Vein endothelial cell (primary cell): ENCODE results near the gene CCNYL1. TPM values are rescaled to one million over a fixed set of nuclear protein-coding genes. Genes with fewer than 3 reads are reported as not detected.

Source experiments
- small RNA-seq: library from RNA; depleted of rRNA; stranded (forward); fragments of <200 nt; gene quantifications from one replicate; pipeline ENCODE3, GENCODE V24; 2012
- total RNA-seq: library from RNA; depleted of rRNA; stranded (reverse); fragments of >200 nt; gene quantifications from 2 replicates; pipeline ENCODE4 v1.2.3, GENCODE V29; 2012

CCNYL1 gene
- 29.7 and 42.0 TPM in 2 replicates for total RNA-seq

DNA sequence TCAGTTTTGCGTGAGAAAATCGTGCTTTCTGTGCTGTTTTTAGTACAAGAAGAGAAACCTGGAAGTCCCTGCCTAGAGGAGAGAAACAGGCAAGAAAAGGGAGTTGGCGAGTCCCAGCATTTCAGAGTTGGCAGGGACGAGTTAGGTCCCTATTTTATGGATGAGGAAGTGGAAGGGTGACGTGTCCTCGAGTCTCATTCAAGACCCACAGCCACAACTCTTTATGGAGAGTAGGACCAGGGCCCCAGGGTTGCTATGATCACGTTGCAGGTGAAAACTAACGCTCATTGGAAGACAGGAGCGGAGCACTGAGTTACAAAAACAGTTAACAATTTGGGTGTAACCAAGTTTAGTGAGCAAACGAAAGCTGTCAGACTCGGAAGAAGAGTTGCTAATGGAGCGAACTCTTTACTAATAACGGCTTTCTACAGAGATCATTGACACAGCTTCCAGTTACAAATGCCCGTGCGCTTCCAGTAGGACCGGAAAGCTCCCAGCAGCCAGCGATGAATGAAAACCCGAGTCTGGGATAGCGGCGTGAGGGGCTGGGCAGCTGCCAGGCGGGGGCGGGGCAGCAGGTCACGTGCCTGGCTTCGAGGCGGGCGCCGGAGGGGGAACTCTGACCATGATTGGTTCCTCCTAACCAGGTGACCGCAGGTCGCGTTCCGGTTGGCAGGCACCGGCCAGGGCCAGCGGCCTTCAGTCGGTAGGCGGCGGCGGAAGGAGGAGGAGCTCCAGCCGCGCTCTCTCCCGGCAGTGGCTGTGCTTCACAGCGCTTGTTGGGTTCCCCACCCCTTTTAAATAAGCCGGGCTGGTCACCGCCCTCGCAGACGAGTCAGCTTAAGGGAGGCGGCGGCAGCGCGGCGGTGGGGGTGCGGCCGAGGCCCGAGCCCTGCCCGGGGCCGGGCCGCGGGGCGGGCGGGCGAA lies at the start of gene CCNYL1:
Gene CCNYL1, plus strand, starts transcription at position 827 of the 927 bp plus-strand sequence. CDS start 257 bp downstream, outside the sequence.

Small RNA genes lying within 50 kb of the gene (small RNA-seq; reads per million reads assigned to genes)
- gene RF00019: not detected
- gene RNU6-664P: not detected

Other genes with a start within 250 kb of the CCNYL1 start
- 37.8 and 40.8 TPM in 2 replicates for gene CREB1, start 181.7 kb upstream of the CCNYL1 start, total RNA-seq
- gene METTL21A, start 86.2 kb upstream of the CCNYL1 start, total RNA-seq: 11.4 and 15.9 TPM in 2 replicates
- gene FZD5, start 58.3 kb downstream of the CCNYL1 start, total RNA-seq: 2.6 and 3.6 TPM in 2 replicates